ENCODE results near the gene PTH2.

PTH2 gene

DNA sequence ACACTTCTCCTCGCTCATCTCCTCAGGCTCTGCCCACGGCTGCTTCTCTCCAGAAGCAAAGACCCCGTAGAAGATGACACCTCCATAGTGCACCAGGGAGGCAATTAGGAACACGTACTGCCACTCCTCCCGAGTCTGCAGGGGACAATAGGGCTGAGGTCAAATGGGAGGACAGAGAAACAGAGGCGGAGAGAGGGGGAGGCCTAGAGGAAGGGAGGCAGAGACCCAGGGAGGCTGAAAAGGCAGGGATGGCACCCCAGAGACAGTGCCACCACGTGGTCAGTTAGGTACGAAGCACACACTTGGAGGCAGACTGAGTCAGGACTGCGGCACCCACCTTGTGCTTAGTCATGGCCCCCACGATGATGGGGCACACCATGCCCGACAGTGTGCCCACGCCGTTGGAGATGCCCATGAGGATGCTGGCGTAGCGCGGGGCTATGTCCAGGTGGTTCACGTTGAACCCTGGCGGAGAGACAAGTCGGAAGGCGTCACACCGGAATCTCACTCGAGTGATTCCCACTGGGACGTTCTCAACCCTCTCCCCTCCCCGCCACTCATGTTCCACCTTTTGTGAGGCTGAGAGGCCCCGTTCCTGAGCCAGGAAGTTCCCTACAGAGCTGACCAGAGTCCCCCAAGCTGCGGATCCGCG is 7.6 kb upstream of the PTH2 start:
- DNase-seq = no peak

DNA sequence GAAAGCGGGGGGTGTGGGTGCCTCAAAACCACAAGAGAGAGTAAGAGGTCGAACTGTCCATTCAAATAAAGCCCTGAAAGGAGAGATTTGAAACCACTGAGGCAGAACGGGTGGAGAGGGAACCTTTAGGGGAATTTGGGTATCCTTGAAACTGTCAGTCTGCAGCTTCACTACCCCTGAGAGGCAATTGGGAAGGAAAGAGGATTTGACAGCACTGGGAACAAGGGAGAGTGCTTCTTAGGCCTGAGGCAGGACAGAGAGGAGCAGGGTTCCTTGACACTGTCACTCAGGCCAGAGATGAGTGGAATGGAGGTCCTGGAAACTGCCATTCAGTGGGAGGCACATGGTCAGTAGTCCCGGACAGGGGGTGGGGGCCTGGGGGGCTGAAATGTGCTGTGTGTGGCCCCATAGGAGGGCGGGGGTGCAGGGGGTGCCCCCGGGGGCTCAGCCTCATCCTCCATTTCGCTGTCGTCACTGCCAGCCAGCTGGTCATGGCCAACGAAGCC is 7.0 kb upstream of the PTH2 start:
- DNase-seq = no peak

DNA sequence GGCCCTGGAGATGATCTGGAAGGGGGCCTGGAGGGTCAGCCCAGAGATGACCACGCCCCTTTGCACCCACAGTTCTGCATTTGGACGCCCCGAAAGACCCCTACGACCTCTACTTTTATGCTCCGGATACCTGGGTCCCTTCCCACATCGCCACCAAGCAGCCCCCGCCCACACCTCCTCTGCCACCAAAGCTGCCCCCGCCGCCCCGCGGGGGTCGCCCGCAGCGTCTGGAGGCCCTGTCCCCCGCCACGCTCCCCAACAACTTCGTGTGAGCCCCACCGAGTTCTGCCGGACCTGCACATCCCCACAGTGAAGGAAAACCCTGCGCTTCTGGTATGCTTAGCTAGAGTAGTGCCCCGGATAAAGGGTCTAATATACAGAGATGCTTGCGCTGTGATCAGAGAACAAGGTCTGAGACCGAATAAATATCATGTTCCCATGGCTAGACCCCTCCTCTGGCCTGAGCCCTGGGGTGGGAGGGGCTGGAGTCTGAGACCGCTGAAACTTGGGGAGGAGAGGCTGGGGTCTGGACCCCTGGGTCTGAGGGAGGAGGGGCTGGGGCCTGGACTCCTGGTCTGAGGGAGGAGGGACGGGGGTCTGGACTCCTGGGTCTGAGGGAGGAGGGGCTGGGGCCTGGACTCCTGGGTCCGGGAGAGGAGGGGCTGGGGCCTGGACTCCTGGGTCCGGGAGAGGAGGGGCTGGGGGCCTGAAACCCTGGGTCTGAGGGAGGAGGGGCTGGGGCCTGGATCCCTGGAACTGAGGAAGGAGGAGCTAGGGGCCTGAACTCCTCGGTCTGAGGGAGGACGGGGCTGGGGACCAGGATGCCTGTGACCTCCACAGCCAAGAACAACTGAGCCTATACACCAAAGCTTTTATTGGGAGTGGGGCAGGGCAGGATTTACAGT is 5.6 kb upstream of the PTH2 start:
- no peak for DNase-seq

DNA sequence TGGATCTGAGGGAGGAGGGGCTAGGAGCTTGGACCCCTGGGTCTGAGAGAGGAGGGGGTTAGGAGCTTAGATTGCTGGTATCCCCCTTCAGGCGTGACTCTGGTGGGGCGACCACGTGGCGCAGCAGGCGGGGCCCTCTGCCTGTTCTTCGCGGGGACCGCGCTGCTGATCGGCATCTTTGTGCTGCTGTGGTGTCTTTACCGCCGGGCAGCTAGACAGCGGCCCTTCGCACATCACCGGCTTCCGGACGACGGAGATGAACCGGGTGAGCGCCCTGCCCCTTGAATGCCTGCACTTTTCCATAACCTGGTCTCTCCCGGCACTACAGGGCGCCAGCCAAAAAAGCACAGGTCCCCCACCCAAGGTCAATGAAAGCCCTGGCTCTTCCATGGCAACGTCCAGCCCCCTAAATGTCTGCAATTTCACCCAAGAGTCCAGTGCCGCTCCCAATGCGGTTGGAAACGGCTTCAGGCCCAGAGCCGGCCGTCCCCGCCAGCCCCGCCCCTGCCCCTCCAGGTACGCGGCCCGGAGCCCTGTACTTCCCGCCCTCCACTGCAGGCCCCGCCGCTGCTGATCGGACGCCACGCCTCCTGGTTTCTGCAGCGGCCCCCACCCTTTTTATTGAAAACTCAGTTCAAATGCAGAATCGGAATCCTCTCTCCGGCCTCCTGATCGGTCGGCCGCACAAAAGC is 4.8 kb upstream of the PTH2 start:
- DNase-seq = no peak

DNA sequence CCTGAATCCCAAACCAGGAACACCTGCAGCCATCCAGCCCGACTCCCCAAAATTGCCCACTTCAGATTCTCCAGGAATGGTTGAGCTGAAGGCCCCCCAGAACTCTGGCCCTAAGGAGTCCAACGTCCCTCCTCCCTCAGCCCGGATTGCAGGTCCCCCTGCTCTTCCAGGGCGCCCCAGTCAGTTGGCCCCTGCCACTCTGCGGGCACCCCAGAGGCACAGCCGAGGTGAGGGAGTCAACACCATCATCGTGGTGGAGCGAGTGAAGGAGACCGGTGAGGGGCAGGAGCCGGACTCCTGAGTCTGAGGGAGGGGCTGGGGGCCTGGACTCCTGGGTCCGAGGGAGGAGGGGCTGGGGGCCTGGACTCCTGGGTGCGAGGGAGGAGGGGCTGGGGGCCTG is 4.1 kb upstream of the PTH2 start:
- DNase-seq = no peak

DNA sequence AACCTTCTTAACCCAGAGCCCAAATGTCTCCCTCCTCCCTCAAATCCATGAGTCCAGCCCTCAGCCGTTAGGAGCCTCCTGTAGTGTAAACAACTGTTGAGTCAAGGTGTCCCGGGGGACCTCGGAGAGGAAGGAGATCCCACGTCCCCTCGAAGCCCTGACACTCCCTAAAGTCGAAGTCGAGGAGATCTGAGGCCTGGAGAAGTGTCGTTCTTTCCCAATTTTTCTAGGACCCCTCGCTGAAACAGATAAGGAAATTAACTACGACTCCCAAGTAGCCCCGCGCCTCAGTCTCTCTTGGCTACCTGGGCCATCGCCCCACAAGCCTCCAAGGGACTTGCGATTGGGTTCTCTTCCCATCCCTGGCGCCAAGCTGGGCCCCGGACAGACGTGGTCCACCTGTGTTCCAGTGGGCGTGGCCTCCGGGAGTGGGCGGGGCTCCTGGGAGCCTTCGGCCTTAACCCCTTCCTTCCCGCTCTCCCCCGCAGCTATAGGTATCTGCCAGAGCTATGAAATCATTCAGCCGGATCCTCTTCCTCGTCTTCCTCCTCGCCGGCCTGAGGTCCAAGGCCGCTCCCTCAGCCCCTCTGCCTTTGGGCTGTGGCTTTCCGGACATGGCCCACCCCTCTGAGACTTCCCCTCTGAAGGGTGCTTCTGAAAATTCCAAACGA is 2.8 kb upstream of the PTH2 start:
- DNase-seq = no peak

DNA sequence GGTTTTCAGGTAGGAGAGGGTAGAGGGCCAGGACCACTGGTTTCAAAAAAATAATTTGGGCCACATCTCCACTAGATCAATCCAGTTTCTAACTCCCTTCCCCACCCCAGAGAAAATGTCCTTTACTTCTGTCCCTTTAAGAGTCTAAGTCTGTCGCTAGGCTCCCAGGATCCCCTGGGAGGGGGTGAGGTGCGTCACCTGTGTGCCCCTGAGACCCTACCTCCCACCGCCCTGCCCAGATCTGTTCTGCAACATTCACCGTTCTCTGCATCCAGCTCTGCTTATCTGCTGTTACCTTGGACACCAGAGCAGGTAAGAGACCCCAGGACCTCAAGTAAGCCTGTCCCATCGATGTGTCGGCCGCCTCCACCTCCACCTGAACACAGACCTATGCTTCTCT is 1.9 kb upstream of the PTH2 start, which contains the start of gene GFY:
TSS of gene GFY (plus strand) at position 211 of the 400 bp plus-strand sequence. CDS start 1,043 bp downstream, outside the sequence.
- no peak for DNase-seq

DNA sequence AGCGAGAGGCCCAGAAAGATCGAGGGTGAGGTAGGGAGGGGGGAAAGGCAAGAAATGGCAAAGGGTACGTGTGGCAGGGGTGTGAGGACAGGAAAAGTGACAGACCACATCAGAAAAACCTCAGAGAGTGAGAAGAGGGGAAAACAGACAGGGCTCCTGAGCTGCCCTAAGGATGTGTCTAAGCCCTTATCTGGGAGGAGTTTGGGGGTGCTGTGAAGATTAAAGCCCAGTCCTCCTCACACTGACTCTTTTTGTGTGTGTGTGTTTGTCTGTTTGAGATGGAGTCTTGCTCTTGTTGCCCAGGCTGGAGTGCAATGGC is 703 bp upstream of the PTH2 start:
- no peak for DNase-seq

DNA sequence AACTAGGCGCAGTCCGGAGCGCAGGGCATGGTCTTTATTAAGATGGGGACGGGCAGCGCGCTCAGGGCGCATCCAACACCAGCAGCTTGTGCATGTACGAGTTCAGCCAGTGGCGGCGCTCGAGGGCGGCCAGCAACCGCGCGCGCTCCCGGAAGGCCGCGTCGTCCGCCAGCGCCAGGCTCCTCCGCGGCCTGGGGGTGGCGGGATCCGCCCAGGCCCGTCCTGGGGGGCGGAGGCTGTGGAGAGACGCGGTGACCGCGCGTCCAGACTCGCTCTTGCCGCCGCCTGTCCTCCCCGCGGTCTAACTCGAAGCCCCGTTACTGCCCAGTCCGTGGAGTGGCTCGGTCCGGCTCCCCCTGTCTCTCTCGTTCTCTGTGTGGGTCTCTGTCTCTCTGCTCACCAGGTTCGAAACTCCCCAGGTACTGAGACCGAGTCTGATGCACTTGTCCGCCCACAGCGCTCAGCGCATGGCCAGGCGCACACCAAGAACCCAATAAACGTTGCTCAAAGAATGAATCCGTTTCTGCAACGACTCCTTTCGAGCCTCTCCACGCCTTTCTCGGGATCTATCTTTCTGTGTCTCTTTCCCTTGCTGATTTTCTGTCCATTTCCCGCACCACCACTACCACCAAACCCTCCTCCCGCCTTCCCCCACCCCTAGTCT is 702 bp downstream of the PTH2 start:
- no peak for DNase-seq

DNA sequence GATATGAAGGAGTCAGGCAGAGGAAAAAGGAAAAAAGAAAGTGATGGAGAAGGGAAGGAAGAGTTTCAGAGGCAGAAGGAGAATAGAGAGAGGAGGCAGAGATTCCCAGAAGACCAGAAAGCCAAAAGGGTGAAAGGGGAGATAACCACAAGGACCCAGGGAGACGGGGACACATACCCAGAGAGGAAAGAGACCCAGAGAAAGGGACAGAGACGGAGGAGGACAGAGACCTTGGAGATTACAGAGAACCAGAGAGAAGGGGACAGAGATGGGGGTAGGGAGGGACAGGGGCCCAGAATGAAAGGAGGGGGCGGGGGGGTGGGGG is 1.4 kb downstream of the PTH2 start:
- DNase-seq = no peak

DNA sequence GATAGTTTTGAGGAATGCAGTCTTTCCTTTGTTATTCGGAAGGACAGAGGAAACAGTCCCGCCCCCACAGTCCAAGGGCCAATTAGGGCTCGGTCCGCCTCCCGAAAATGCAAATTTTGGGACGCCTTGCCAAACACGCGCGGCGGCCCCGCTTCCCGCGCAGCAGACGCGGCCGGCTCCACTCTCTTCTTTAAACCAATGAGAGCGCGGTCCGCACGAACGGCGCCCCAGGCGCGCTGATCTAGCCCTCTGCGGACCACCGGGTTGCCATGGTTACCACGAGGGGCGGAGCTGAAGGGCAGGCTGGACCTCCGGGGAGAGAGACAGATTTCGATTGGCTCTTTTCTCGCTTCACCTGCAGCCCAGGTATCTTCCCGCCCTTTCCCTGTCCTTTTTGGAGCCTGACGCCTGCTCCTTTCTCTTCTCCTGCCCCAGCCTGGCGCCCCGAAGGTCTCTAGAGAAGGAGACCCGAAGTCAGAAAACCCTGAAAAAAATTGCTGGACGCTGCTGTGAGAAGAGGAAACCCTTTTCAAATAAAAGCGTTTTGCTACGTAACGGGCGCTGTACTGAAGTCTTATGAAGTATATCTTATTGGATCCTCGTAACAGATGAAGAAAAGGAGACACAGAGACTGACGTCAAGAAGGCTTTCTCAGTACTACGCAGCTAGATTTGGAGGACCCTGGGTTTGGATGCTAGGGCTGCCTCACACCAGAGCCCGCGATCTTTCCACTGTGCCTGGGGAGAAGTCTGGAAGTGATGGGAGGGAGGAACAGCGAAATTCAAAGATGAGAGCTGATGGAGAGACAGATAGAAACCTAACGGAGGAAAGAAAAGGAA is 2.0 kb downstream of the PTH2 start:
- no peak for DNase-seq

DNA sequence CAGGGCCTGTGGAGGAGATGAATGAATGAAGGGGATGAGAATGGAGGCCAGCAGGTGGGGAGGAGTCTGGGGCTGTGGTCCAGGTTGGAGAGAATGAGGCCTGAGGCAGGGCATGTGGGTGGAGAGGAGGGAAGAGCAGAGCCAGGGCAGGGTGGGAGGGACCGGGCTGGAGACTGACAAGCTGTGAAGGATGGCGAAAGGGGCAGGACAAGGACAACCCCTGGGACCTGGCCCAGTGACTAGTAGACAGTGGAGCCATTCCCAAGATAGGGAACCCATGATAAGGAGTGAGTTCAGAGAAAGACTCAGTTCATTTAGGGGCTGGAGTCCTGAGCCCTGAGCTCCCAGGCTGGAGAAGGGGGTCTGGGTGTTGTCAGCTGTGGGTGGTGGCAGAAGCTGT is 3.0 kb downstream of the PTH2 start:
- DNase-seq = no peak

DNA sequence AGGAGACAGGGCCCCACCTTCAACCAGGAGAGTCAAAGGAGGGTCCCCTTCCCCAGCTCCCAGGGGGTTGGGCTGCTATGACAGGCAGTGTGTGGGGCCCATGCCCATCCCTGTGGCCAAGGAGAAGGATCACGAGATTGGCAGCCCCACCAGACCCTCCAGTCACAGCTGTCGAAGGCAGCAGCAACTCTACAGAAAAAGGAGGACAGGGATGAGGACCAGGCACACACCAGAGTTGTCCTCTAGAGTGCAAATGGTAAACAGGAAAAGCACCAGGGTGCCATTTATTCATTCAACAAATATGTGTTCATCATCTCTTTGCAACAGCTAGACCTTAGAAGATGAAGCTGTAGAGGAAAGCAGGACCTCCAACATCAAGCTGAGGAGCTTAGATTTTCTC is 4.1 kb downstream of the PTH2 start:
- DNase-seq = no peak

DNA sequence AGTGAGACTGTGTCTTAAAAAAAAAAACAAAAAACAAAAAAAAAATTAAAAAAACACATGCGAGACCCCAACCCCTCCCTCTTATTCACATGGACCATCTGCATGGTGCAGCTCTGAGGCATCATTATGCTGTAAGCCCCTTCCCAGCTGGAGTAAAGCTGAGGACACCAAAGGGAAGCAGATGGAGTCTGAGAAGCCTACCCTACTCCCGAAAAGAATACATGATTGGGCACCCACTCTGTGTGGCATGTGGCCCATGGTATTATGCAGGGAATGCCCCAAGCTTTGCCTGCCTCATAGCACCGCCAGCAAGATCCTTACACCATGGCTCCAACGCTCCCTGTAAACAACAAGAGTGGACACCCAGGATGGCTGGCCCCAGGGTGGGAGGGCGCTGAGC is 4.7 kb downstream of the PTH2 start:
- DNase-seq = no peak

DNA sequence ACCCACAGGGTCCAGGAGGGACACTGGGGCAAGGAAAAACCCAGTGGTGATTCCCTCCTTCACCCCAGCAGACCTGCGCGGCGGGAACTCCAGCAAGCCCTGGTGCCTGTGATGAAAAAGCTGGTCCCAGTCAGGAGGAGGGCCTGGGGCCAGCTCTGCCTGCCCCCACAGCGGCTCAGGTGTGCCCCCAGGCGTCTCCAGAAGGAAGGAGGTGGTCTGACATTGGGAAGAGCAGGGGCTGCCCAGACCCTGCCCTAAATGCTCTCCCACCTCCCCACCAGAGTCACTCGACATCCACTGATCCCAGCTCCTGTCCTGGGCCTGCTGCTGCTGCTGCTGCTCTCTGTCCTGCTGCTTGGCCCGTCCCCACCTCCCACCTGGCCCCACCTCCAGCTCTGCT is 6.2 kb downstream of the PTH2 start:
- no peak for DNase-seq

DNA sequence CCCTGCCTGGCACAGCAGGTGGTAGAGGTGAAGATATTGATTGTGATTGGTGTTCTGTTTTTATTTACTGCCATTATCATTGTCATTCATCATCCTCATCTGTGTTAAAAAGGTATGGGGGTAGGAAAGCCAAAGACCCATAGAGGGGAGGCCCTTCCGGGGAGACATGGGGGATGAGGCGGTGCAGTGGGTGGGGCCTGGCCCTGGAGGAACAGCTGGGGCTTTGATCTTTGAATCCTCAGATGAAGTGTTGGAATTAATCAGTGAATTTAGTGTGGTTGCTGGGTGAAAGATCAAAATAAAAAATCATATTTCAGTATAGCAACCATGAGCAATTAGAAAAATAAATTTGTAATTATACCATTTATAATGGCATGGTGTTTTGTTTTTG is 7.4 kb downstream of the PTH2 start:
- no peak for DNase-seq

DNA sequence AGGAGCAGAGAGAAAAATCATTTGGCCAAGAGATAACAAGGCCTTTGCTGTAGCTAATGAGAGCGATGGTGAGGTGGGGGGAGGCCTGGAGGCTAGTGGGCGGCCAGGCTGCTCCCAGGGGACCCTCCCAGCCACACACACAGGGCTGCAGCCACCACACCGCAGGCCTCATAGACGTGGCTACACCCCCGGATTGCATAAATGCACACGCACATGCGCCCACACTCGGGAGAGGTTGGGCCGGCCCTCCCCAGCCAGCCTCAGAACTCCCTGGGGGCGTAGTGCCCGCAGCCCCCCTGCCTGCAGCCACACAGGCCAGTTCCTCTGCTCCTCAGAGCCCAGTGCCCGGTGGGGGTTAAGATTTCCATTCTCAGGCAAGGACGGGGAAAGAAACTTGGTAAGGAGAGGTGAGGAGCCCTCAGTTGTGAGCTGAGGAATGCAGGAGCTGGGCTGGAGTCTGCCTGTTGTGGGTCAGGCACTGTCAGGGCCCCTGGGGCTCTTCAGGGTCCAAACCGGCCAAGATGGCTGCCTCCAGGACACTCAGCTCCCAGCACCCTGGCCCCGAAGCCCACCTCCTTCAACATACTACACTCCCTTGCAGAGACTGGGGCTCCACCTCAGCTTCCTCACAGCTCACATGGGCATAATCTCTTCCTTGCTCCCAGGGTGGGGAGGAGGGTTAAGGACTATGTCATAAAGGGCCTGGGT is 8.0 kb downstream of the PTH2 start:
- DNase-seq = no peak

DNA sequence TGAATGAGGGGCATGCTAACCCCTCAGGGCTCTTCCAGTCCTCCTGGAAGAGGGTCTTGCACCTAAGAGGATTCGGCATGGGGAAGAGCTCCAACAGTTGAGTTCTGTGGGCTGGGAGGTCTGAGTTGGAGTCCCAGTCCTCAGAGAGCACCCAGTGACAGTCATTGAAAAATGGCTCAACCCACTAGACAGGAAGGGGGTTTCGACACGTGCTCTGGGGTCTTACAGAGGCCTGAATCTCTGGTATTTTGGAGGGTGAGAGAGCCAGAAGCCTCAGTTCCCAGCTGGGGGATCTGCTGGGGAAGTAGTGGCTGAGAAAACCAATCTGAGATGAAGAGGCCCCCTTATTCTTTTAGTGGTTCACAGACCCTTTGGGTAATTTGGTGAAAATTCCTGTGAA is 9.0 kb downstream of the PTH2 start:
- no peak for DNase-seq

DNA sequence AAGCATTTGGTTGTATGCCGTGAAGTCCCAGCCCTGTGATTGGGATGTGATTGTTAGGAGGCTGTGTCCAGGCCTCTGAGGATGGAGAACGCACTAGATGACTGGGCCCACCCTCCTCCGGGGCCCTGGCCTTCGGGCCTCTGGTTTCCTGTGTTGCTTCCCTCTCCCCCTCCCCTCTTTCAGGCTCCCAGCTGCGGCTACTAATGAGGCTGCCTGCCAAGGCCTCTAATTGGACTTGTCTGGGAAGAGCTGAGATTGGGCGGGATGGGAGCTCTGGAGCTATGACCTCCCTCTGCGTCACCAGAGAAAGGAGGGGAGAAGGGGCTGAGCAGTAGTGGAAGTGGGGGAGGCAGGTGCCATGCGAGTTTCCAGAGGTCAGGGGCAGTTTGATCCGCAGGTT is 9.9 kb downstream of the PTH2 start:
- DNase-seq = no peak

DNA sequence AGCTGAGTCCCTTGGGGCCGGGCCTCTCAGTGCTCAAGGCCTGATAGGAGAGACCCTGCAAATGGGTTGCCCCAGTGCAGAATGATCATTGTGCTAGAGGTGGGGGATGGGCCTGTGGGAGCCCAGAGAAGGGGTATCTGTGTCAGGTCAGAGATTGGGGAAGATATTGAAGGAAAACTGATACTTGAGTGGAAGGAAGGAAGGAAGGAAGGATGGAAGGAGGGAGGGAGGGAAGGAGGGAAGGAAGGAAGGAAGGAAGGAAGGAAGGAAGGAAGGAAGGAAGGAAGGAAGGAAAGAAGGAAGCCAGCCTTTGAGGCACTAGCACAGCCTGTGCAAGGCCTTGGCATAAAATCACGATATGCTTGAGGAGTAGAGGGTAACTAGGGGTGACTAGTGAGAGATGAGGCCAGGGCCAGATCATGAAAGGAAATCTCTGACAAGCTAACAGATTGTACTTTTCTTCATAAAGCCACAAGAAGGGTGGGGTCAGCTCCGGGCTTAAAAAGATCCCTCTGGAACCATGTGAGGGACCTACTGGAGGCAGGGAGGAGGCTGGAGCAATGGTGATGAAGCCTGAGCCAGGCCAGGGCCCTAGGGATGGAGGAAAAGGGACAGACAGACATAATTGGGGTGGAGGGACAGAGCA is 11.4 kb downstream of the PTH2 start:
- DNase-seq = no peak

Measured in GOT3 (cell line).